Loucy (cell line): ENCODE data around the gene UBALD2.

ENCODE experiments used
- EZH2phosphoT487 ChIP-seq: fragments of 200-600 bp; IDR thresholded peaks from 2 replicates; pipeline ENCODE4 v1.6.1; 2018; ENCODE audit warnings: antibody characterized with exemption, mild to moderate bottlenecking, moderate library complexity, borderline replicate concordance
- TF ChIP-seq, protein P1 (sequence below): fragments of 200-600 bp; sonication (generic); conservative IDR thresholded peaks from 2 replicates; pipeline ENCODE4 v1.5.1; 2014; ENCODE audit warnings: mild to moderate bottlenecking, antibody characterized with exemption, low read length

DNA sequence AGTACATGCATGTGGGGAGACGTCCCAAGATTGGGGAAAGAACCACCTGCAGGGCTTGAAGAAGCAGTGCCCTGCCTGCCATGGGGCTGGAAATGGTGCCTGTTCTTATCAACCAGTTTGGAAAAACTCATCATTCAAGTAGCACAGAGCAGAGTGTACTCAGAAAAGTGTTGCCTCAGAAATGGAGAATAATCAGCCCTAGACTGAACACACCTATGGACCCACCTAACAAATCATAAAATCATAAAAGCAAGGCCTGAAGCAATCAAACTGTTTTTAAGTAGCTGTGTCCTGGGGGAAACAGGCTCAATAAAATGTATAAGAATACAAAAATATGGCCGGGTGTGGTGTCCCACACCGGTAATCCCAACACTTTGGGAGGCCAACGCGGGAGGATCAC, 31.7 kb downstream of the UBALD2 start:
- TF ChIP-seq EZH2phosphoT487, result no peak
- TF ChIP-seq, protein P1, sequence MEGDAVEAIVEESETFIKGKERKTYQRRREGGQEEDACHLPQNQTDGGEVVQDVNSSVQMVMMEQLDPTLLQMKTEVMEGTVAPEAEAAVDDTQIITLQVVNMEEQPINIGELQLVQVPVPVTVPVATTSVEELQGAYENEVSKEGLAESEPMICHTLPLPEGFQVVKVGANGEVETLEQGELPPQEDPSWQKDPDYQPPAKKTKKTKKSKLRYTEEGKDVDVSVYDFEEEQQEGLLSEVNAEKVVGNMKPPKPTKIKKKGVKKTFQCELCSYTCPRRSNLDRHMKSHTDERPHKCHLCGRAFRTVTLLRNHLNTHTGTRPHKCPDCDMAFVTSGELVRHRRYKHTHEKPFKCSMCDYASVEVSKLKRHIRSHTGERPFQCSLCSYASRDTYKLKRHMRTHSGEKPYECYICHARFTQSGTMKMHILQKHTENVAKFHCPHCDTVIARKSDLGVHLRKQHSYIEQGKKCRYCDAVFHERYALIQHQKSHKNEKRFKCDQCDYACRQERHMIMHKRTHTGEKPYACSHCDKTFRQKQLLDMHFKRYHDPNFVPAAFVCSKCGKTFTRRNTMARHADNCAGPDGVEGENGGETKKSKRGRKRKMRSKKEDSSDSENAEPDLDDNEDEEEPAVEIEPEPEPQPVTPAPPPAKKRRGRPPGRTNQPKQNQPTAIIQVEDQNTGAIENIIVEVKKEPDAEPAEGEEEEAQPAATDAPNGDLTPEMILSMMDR, result no peak
